Central memory CD8-positive, alpha-beta T cell (primary cell): ENCODE data around the gene CUEDC1.
"Not testable (repeated sequence)": the region's sequence is repeated elsewhere in the genome, so short reads cannot be mapped to it uniquely, and the experiment has no call there.

ENCODE experiments used
- ATAC-seq: fragments of 150-1000 bp; cut with Tn5 transposase; replicated peaks from 2 replicates; pipeline ENCODE4 v1.10.0; 2022; ENCODE audit warnings: mild to moderate bottlenecking, moderate FRiP score, moderate number of reproducible peaks; ENCODE audit not compliant: poor library complexity, severe bottlenecking; ENCODE audit errors: extremely low read depth
- DNase-seq, 2 donors: peaks; one replicate each; pipeline ENCODE4 v3.0.0; 2021; ENCODE audit warnings: low spot score in 2 of 2
- H3K27ac Mint-ChIP-seq: one replicate; pipeline ENCODE4 v1.8.0; 2022; ENCODE audit warnings: low read depth, mild to moderate bottlenecking, moderate library complexity, mixed read lengths
- H3K27me3 Mint-ChIP-seq: one replicate; pipeline ENCODE4 v1.8.0; 2022; ENCODE audit warnings: mixed read lengths
- H3K36me3 Mint-ChIP-seq: one replicate; pipeline ENCODE4 v1.8.0; 2022; ENCODE audit warnings: mild to moderate bottlenecking, moderate library complexity, mixed read lengths; ENCODE audit not compliant: insufficient read depth
- H3K4me1 Mint-ChIP-seq: one replicate; pipeline ENCODE4 v1.8.0; 2022; ENCODE audit warnings: mixed read lengths
- H3K4me3 Mint-ChIP-seq: one replicate; pipeline ENCODE4 v1.8.0; 2022; ENCODE audit warnings: mild to moderate bottlenecking, moderate library complexity, mixed read lengths
- H3K9me3 Mint-ChIP-seq: one replicate; pipeline ENCODE4 v1.8.0; 2022; ENCODE audit warnings: mixed read lengths

Gene CUEDC1

DNA sequence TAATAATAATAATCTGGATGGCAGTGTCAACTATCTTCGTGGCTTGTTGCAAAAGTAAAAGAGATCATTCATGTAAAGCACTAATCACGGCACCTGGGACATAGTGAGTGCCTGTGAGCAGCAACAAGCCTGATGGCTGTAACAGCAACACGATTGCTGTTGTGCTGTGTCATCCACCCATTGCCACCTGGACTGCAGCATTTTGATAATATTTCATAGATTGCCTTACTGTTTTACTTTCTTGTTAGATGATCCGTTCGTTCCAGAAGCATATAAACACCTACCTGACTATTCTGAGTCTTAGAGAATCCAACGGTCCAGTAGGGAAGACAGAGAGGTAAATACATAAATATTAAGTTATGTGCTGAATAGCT is 102.3 kb downstream of the CUEDC1 start:
- DNase-seq = no peak
- H3K9me3 Mint-ChIP-seq = no peaks in the 10 kb centered on the region
- no peaks in the 10 kb centered on the region for H3K27me3 Mint-ChIP-seq
- H3K4me3 Mint-ChIP-seq = no peak overlapping the region
- no peak overlapping the region for H3K27ac Mint-ChIP-seq
- ATAC-seq = no peak
- H3K4me1 Mint-ChIP-seq = peaks cover 31% of the 10 kb centered on the region
- peaks cover 23% of the 10 kb centered on the region for H3K36me3 Mint-ChIP-seq

DNA sequence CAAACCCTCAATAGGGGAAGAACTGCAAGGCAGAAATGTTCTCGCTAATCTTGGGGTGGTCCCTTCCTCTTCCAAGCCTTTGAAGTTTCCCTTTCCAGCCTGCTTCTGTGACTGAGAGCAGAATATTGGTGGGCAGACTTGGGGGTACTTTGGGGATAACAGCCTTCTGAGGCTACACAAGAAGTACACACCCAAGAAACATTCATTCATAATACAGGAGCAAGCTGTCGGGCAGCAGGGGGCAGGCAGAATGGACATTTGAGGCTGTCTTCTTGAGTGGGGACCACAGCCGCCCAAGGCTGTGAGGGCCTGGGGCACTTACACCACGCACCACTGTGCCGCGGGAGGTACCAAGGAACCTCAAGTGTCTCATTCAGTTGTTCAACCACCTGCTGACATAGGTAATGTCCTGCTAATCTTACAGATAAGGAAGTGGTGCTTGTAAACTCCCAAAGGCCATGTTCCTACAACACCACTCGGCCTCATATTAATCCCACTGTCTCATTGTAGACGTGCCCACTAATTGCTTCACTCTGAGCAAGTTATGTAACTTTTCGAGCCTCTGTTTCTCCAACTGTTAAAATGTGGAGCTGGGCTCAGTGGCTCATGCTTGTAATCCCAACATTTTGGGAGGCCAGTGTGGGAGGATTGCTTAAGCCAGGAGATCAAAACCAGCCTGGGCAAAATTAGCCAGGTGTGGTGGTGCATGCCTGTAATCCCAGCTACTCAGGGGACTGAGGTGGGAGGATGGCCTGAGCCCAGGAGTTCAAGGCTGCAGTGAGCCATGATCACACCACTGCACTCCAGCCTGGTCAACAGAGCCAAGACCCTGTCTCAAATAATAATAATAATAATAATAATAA is 102.9 kb downstream of the CUEDC1 start:
- Mint-ChIP-seq H3K27ac (no peak overlapping the region), H3K36me3 (peaks cover 24% of the 10 kb centered on the region), H3K9me3 (no peaks in the 10 kb centered on the region), H3K27me3 (no peaks in the 10 kb centered on the region), H3K4me3 (peak overlapping the region; percentile 95), H3K4me1 (peaks cover 31% of the 10 kb centered on the region)
- DNase-seq (no peak), ATAC-seq (no peak)

GRCh38 chr17:57849874-57850754 is 105.1 kb downstream of the CUEDC1 start, which contains the start of gene MRPS23:
TSS of gene MRPS23 (minus strand) at chr17:57850044. CDS start at chr17:57850010, 34 bp downstream.
- peak within 1 kb of the TSS; percentile 97 for H3K27ac Mint-ChIP-seq
- peaks cover 35% of the 10 kb centered on the region for H3K36me3 Mint-ChIP-seq
- H3K4me1 Mint-ChIP-seq = peaks cover 31% of the 10 kb centered on the region
- H3K4me3 Mint-ChIP-seq = peak within 1 kb of the TSS; percentile 95
- no peaks in the 10 kb centered on the region for H3K27me3 Mint-ChIP-seq
- ATAC-seq (peak; percentile 91), DNase-seq (peak; percentile 82 to 94)
- no peaks in the 10 kb centered on the region for H3K9me3 Mint-ChIP-seq

DNA sequence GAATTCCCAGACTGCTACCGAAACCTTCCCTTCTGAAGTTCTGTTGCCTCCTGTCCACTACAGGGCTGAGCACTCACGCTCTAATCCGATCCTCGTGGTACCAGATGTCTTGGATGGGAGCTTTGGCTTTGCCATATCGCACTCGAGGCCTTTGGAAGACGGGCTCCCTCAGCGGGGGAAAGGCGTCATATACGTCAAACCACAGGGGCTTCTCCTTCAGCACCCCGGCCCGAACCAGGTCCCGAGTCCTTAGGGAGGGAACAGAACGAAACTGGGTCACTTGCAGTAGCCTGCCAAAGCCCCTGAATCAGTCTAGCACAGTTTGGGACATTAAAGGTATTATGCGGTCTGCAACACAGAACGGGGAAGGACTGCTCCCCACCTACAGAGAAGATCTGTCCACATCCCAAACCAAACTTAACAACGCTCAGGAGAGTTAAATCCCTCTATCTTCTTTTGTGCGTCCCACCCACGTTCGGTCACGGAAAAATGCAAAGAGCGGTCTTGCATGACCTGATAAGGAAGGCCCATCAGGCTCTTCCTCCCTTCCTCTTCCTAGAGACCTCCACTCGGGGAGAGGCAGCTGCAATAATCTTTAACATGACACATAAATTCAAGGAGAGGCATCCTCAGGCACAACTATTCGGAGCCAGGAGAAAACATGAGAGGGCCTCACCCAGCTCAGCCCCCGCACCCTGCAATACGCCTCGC is 105.9 kb downstream of the CUEDC1 start:
- Mint-ChIP-seq H3K27ac (peak overlapping the region; percentile 97), H3K9me3 (no peaks in the 10 kb centered on the region), H3K36me3 (peaks cover 38% of the 10 kb centered on the region), H3K27me3 (no peaks in the 10 kb centered on the region), H3K4me1 (peaks cover 31% of the 10 kb centered on the region), H3K4me3 (peak overlapping the region; percentile 95)
- DNase-seq = no peak
- ATAC-seq = peak; percentile 20

- H3K27me3 Mint-ChIP-seq, DNase-seq, H3K4me3 Mint-ChIP-seq, ATAC-seq, H3K27ac Mint-ChIP-seq, H3K9me3 Mint-ChIP-seq: not testable (repeated sequence)
- H3K36me3 Mint-ChIP-seq = peaks cover 50% of the 10 kb centered on the region
- H3K4me1 Mint-ChIP-seq = peaks cover 37% of the 10 kb centered on the region
Measured at GRCh38 chr17:57846056-57846945, 108.9 kb downstream of the CUEDC1 start.

DNA sequence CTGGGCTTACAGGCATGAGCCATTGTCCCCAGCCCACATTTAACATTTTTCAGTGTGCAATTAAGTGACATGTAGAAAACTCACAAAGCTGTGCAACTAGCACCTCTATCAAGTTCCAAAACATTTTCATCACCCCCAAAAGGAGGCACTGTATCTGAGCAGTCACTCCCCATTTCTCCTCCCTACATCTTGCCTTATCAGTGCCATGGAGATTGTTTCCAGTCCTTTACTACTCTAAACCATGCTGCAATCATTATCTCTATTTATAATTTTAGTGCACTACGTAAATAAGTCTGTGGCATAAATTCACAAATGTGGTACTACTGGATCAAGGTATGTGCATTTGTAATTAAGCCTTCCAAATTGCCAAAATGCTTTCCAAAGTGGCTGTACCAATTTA is 112.9 kb downstream of the CUEDC1 start:
- Mint-ChIP-seq H3K9me3 (no peaks in the 10 kb centered on the region), H3K4me1 (peaks cover 13% of the 10 kb centered on the region), H3K36me3 (peaks cover 55% of the 10 kb centered on the region), H3K27me3 (no peaks in the 10 kb centered on the region), H3K4me3 (no peak overlapping the region), H3K27ac (no peak overlapping the region)
- ATAC-seq = no peak
- no peak for DNase-seq

GRCh38 chr17:57839571-57839923 is 115.7 kb downstream of the CUEDC1 start:
- Mint-ChIP-seq H3K4me1 (peaks cover 13% of the 10 kb centered on the region), H3K4me3 (no peak overlapping the region), H3K36me3 (peaks cover 45% of the 10 kb centered on the region), H3K27ac (no peak overlapping the region), H3K27me3 (no peaks in the 10 kb centered on the region), H3K9me3 (no peaks in the 10 kb centered on the region)
- DNase-seq = no peak
- no peak for ATAC-seq

DNA sequence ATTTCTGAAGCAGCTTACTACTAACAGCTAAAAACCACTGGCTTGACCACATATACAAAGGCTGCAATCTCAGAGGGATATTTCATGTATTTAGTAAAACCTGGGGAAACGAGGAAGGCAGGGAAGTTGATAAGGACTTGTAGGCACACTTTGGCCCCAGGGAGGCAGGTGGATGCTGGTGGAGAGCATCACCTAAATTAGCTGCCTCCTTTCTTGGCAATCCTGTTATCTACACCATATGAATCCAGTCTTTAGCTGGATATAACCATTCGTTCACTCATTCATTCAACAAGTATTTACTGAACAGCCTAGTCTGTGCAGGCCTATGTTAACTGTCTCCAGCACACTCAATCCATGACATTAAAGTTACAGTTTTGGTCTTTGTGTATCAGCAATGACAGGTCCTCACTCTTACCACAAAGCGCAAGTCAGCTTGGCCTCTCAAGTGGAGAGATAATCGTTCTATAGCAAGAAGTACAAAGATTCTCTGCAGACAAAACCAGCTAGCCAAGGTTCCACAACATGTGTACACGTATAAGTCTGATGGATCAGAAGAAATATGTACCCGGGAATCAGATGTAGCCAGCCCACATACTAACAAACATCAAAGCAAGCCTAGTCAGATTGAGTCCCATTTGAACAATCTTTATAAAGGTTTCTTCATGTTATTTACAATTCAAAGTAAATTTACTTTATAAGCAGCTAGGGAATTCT is 116.2 kb downstream of the CUEDC1 start:
- H3K36me3 Mint-ChIP-seq = peaks cover 44% of the 10 kb centered on the region
- DNase-seq (no peak), ATAC-seq (no peak)
- H3K27me3 Mint-ChIP-seq = no peaks in the 10 kb centered on the region
- H3K4me1 Mint-ChIP-seq = peaks cover 13% of the 10 kb centered on the region
- H3K27ac Mint-ChIP-seq = no peak overlapping the region
- no peak overlapping the region for H3K4me3 Mint-ChIP-seq
- no peaks in the 10 kb centered on the region for H3K9me3 Mint-ChIP-seq

DNA sequence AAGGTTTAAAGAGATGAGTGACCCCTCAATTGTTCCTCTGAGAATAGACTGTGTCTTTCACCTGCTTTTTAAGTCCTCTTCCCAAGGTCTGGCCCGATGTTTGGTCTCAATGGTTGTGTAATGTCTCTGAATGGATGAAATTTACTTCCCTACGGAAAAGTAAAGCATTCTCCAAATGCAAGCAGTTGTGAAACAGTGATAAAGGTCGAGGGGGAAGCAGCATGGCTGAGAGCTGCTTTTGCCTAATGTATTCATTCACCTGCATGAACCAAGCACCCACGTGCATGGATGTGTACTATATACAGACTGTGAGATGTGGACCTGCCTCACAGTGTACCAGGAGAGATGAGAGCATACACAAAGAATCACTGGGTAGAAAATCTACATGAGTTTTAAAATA is 116.8 kb downstream of the CUEDC1 start:
- ATAC-seq (no peak), DNase-seq (no peak)
- no peaks in the 10 kb centered on the region for H3K27me3 Mint-ChIP-seq
- H3K4me1 Mint-ChIP-seq = peaks cover 11% of the 10 kb centered on the region
- H3K9me3 Mint-ChIP-seq = no peaks in the 10 kb centered on the region
- peaks cover 42% of the 10 kb centered on the region for H3K36me3 Mint-ChIP-seq
- no peak overlapping the region for H3K4me3 Mint-ChIP-seq
- no peak overlapping the region for H3K27ac Mint-ChIP-seq

- H3K4me1 Mint-ChIP-seq = no peaks in the 10 kb centered on the region
- H3K27me3 Mint-ChIP-seq = no peaks in the 10 kb centered on the region
- peaks cover 23% of the 10 kb centered on the region for H3K36me3 Mint-ChIP-seq
- DNase-seq (no peak), ATAC-seq (no peak)
- no peaks in the 10 kb centered on the region for H3K9me3 Mint-ChIP-seq
- H3K27ac Mint-ChIP-seq = no peak overlapping the region
- no peak overlapping the region for H3K4me3 Mint-ChIP-seq
Measured at GRCh38 chr17:57835333-57835900, 119.8 kb downstream of the CUEDC1 start.

GRCh38 chr17:57834146-57834741 is 121.0 kb downstream of the CUEDC1 start:
- DNase-seq = no peak
- H3K27ac Mint-ChIP-seq = no peak overlapping the region
- H3K36me3 Mint-ChIP-seq = peaks cover 13% of the 10 kb centered on the region
- H3K4me3 Mint-ChIP-seq = no peak overlapping the region
- no peaks in the 10 kb centered on the region for H3K27me3 Mint-ChIP-seq
- no peaks in the 10 kb centered on the region for H3K4me1 Mint-ChIP-seq
- ATAC-seq = no peak
- no peaks in the 10 kb centered on the region for H3K9me3 Mint-ChIP-seq
